Common myeloid progenitor, CD34-positive (primary cell): Measurements from ENCODE around the gene MDC1.
A peak's percentile ranks its signal among the peaks of the same experiment; 100 is the strongest.
"Not testable (repeated sequence)": the region's sequence is repeated elsewhere in the genome, so short reads cannot be mapped to it uniquely, and the experiment has no call there.

Source experiments
- CTCF ChIA-PET: fragments of 350-600 bp; sonication (Branson Sonifier 250); formaldehyde crosslinking; loops from one replicate; lab custom pipeline; 2021; ENCODE audit warnings: antibody characterized with exemption; lab: Charles Lee
- POLR2A ChIA-PET: fragments of 350-600 bp; sonication (Branson Sonifier 250); formaldehyde crosslinking; loops from one replicate; lab custom pipeline; 2021; ENCODE audit warnings: antibody characterized with exemption; lab: Charles Lee
- DNase-seq, 3 donors: peaks; one replicate each; pipeline versions ENCODE4 v3.0.0 to v3.0.0-alpha.2; 2013
- H3K27ac ChIP-seq, 2 experiments: 1 replicate in 1 of 2; 2 replicates in 1 of 2; pipeline ENCODE4 v1.7.0; 2013; ENCODE audit warnings: inconsistent platforms in 2 of 2, low read length in 2 of 2, mild to moderate bottlenecking in 2 of 2, low read depth in 1 of 2, moderate library complexity in 1 of 2; ENCODE audit not compliant: severe bottlenecking in 2 of 2, insufficient read depth in 1 of 2, poor library complexity in 1 of 2
- H3K27me3 ChIP-seq, 5 experiments: replicated peaks in 2 of 5; 1 replicate in 3 of 5; 2 replicates in 2 of 5; pipeline versions ENCODE4 v1.6.1 to v1.7.0; 2013; ENCODE audit warnings: low read length in 4 of 5, mild to moderate bottlenecking in 2 of 5, moderate library complexity in 2 of 5, inconsistent platforms in 1 of 5; ENCODE audit not compliant: insufficient read depth in 5 of 5, control insufficient read depth in 4 of 5
- H3K36me3 ChIP-seq, 4 experiments: 1 replicate in 2 of 4; 2 replicates in 2 of 4; pipeline versions ENCODE4 v1.6.1 to v1.7.0; 2013; ENCODE audit warnings: low read length in 3 of 4, control low read depth in 1 of 4, mild to moderate bottlenecking in 1 of 4; ENCODE audit not compliant: control insufficient read depth in 4 of 4, insufficient read depth in 4 of 4
- H3K4me1 ChIP-seq, 4 experiments: 1 replicate in 3 of 4; 2 replicates in 1 of 4; pipeline versions ENCODE4 v1.6.1 to v1.7.1; 2013; ENCODE audit warnings: low read length in 3 of 4, mild to moderate bottlenecking in 3 of 4, control low read depth in 1 of 4, inconsistent platforms in 1 of 4, moderate library complexity in 1 of 4; ENCODE audit not compliant: control insufficient read depth in 4 of 4, insufficient read depth in 4 of 4; ENCODE audit errors: control extremely low read depth in 1 of 4
- H3K4me3 ChIP-seq, 7 experiments: 1 replicate in 4 of 7; 2 replicates in 3 of 7; pipeline versions ENCODE4 v1.5.1 to v1.7.0; 2013; ENCODE audit warnings: mild to moderate bottlenecking in 7 of 7, low read length in 6 of 7, moderate library complexity in 6 of 7, inconsistent platforms in 2 of 7, low read depth in 2 of 7, control low read depth in 1 of 7; ENCODE audit not compliant: insufficient read depth in 4 of 7, control insufficient read depth in 1 of 7; ENCODE audit errors: extremely low read depth in 1 of 7
- H3K9me3 ChIP-seq, 5 experiments: 1 replicate in 4 of 5; 2 replicates in 1 of 5; pipeline versions ENCODE4 v1.6.1 to v1.7.1; 2013; ENCODE audit warnings: low read length in 4 of 5, mild to moderate bottlenecking in 2 of 5, inconsistent platforms in 1 of 5, low read depth in 1 of 5, moderate library complexity in 1 of 5; ENCODE audit not compliant: control insufficient read depth in 4 of 5, insufficient read depth in 2 of 5; ENCODE audit errors: control extremely low read depth in 1 of 5
- WGBS: methylation state at CpG from one replicate; pipeline ENCODE4 v1.1.5; 2013; ENCODE audit not compliant: insufficient coverage; 5-methylcytosine and 5-hydroxymethylcytosine counted together

Gene MDC1

DNA sequence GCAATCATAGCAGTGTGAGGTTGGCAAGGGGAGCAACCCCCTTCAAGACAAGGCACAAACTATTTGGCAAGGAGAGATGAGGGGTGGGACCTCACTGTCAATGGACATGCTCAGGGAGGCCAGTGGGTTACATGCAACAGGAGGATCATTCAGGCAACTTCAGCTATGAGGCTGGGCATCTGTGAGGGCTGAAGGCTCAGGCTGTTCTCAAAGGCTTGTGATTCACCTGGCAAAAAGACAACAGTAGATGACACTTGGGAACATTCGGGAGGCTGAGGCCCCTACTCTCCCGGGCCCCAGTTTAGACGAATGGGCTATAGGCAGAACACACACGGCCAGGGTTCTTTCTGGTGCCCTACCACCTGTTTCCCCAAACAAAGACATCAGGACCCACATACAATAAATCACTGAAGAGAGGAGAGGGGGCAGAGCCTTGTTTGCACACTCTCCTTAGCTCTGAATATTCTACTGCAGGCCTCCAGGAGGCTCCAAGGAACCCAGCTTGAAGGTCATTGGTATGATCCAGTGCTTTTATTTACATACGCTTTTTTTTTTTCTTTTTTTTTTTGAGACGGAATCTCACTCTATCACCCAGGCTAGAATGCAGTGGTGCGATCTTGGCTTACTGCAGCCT, 11.0 kb upstream of the MDC1 start:
- H3K4me1 ChIP-seq: peaks cover 0 to 37% (median 22%) of the 10 kb centered on the region in 4 experiments
- WGBS: 80% methylated on average over 1 of the region's 7 CpGs
- CTCF ChIA-PET: interaction anchor here (0.6 to 30.1 kb wide), 7 partner anchors 8 to 183 kb away, joined by 3 to 622 read pairs (median 4); partner anchors contain the start of gene DHX16
- H3K9me3 ChIP-seq: no peaks in the 10 kb centered on the region
- POLR2A ChIA-PET: interaction anchor here (0.6 to 0.9 kb wide), 5 partner anchors 38 to 637 kb away, joined by 3 to 9 read pairs (median 4); no protein-coding TSS in a partner anchor
- H3K36me3 ChIP-seq: peaks cover 11 to 77% (median 42%) of the 10 kb centered on the region in 4 experiments
- no peak overlapping the region for H3K4me3 ChIP-seq
- peak in 2 of 3 donors; percentile 47 to 64 for DNase-seq
- no peak overlapping the region for H3K27ac ChIP-seq
- H3K27me3 ChIP-seq: no peaks in the 10 kb centered on the region

DNA sequence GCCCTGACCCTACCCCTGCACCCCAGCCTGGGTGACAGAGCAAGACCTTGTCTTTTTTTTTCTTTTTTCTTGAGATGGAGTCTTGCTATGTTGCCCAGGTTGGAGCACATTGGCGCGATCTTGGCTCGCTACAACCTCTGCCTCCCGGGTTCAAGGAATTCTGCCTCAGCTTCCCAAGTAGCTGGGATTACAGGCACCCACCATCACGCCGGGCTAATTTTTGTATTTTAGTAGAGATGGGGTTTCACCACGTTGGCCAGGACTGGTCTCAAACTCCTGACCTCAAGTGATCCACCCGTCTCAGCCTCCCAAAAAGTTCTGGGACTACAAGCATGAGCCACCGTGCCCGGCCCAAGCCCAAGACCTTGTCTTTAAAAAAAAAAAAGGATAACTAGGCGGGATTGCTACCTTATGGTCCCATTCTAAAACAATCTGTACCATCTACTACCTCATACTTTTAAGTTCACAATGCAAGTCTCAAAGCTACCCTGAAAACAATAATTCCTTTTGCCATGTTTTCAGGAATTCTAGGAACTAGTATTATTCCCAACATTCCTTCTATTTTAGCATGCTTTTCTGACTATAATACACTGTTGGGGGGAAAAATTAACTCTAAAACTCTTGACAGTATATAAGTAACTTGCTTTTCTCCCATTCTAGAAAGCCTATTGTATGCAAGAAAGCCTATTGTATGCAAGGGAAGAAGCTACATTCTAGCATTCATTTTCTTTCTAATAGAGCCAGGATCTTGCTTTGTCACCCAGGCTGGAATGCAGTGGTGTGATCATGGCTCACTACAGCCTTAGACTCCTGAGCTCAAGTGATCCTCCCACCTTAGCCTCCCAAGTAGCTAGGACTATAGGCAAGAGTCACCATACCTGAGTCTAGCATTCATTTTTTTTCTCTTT, 9.7 kb upstream of the MDC1 start:
- WGBS: 95% methylated on average over 11 of the region's 11 CpGs
- peaks cover 15 to 74% (median 49%) of the 10 kb centered on the region in 4 experiments for H3K36me3 ChIP-seq
- ChIA-PET POLR2A (interaction anchor here (0.6 kb wide), 1 partner anchor 168 kb away, joined by 3 read pairs; no protein-coding TSS in a partner anchor), CTCF (interaction anchor here (0.6 to 30.1 kb wide), 7 partner anchors 9 to 66 kb away, joined by 3 to 622 read pairs (median 4); partner anchors contain the start of genes DHX16 and MDC1)
- no peaks in the 10 kb centered on the region for H3K9me3 ChIP-seq
- H3K4me1 ChIP-seq: peaks cover 6 to 45% (median 35%) of the 10 kb centered on the region in 4 experiments
- H3K27me3 ChIP-seq: no peaks in the 10 kb centered on the region
- no peak overlapping the region for H3K4me3 ChIP-seq
- H3K27ac ChIP-seq: peak overlapping the region in 1 of 2 experiments; percentile 38
- DNase-seq: no peak

DNA sequence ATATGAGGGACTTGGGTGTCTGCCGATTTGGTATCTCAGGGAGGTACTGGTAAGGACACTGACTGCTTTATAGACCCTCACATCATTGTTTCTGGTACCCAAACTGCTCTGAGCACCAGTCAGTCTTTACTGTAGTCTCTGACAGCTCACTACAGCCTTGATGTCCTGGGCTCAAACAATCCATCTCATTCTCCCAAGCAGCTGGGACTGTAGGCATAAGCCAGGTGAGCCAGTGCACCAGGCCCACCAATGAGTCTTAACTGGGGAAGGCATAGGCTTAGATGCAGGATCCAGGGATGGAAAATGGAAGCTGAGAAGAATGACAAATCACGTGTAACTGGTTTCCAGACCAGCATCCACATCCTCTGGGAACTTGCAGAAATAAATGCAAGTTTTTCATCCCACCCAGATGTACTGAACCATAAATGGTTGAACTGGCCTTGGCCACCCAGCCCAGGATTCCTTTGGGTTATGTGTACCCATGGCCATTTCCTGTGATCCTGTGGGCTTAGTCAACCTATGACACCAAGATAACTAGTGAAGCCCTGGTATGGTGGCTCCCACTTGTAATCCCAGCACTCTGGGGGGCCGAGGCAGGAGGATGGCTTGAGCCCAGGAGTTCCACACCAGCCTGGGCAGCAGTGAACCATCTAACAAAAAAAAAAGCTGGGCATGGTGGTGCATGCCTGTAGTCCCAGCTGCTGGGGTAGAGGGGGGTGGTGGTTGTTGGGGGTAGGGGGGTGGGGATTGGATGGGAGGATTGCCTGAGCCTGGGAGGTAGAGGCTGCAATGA, 8.8 kb upstream of the MDC1 start:
- H3K36me3 ChIP-seq: peaks cover 15 to 73% (median 51%) of the 10 kb centered on the region in 4 experiments
- WGBS: 89% methylated on average over 3 of the region's 3 CpGs
- H3K4me1 ChIP-seq: peaks cover 7 to 39% (median 36%) of the 10 kb centered on the region in 4 experiments
- H3K9me3 ChIP-seq: no peaks in the 10 kb centered on the region
- no peak for DNase-seq
- H3K27me3 ChIP-seq: no peaks in the 10 kb centered on the region
- ChIA-PET POLR2A (interaction anchor here (0.6 kb wide), 1 partner anchor 167 kb away, joined by 3 read pairs; no protein-coding TSS in a partner anchor), CTCF (interaction anchor here (0.6 to 30.1 kb wide), 3 partner anchors 8 to 65 kb away, joined by 3 to 622 read pairs (median 3); partner anchors contain the start of genes DHX16 and MDC1)
- H3K4me3 ChIP-seq: no peak overlapping the region
- peak overlapping the region in 1 of 2 experiments; percentile 64 for H3K27ac ChIP-seq

GRCh38 chr6:30724906-30725667, 8.0 kb upstream of the MDC1 start:
- no peaks in the 10 kb centered on the region for H3K9me3 ChIP-seq
- WGBS: 88% methylated on average over 3 of the region's 6 CpGs
- H3K4me1 ChIP-seq: peaks cover 7 to 32% (median 29%) of the 10 kb centered on the region in 4 experiments
- no peak overlapping the region for H3K27ac ChIP-seq
- ChIA-PET CTCF (interaction anchor here (0.7 to 30.1 kb wide), 4 partner anchors 10 to 48 kb away, joined by 3 to 622 read pairs (median 10); partner anchors contain the start of gene DHX16), POLR2A (no interaction called here)
- no peaks in the 10 kb centered on the region for H3K27me3 ChIP-seq
- DNase-seq: no peak
- H3K4me3 ChIP-seq: no peak overlapping the region
- H3K36me3 ChIP-seq: peaks cover 15 to 65% (median 48%) of the 10 kb centered on the region in 4 experiments

DNA sequence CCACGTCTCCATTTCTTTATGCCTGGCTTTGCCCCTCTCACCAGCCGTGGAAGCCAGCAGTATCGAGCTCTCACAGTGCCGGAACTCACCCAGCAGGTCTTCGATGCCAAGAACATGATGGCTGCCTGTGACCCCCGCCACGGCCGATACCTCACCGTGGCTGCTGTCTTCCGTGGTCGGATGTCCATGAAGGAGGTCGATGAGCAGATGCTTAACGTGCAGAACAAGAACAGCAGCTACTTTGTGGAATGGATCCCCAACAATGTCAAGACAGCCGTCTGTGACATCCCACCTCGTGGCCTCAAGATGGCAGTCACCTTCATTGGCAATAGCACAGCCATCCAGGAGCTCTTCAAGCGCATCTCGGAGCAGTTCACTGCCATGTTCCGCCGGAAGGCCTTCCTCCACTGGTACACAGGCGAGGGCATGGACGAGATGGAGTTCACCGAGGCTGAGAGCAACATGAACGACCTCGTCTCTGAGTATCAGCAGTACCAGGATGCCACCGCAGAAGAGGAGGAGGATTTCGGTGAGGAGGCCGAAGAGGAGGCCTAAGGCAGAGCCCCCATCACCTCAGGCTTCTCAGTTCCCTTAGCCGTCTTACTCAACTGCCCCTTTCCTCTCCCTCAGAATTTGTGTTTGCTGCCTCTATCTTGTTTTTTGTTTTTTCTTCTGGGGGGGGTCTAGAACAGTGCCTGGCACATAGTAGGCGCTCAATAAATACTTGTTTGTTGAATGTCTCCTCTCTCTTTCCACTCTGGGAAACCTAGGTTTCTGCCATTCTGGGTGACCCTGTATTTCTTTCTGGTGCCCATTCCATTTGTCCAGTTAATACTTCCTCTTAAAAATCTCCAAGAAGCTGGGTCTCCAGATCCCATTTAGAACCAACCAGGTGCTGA, 7.0 kb upstream of the MDC1 start:
- H3K36me3 ChIP-seq: peaks cover 8 to 57% (median 42%) of the 10 kb centered on the region in 4 experiments
- H3K4me3 ChIP-seq, H3K27me3 ChIP-seq, H3K9me3 ChIP-seq, DNase-seq: not testable (repeated sequence)
- H3K27ac ChIP-seq: peak overlapping the region in 1 of 2 experiments; percentile 43
- 94% methylated on average over 9 of the region's 29 CpGs for WGBS
- peaks cover 12 to 39% (median 34%) of the 10 kb centered on the region in 4 experiments for H3K4me1 ChIP-seq
- CTCF ChIA-PET: interaction anchor here (0.7 to 30.1 kb wide), 13 partner anchors 11 to 366 kb away, joined by 3 to 622 read pairs (median 8); partner anchors contain the start of genes DHX16 and NRM
- POLR2A ChIA-PET: interaction anchor here (5.4 kb wide), 1 partner anchor 42 kb away, joined by 56 read pairs; no protein-coding TSS in a partner anchor
